GM23338 (cell line): ENCODE data around the gene ROBO1. TPM values are rescaled to one million over a fixed set of nuclear protein-coding genes. Genes with fewer than 3 reads are reported as not detected.

Source experiments
- ATAC-seq: fragments of 200-7000 bp; cut with Tn5 transposase; 3 replicates; pipeline ENCODE4 v1.9.1; 2020
- DNase-seq: peaks from one replicate; pipeline ENCODE4 v3.0.0-alpha.2; 2015; ENCODE audit warnings: low spot score
- H2AFZ ChIP-seq: fragments of 200-600 bp; sonication (generic); 2 replicates; pipeline ENCODE4 v1.8.0; 2016; ENCODE audit warnings: antibody characterized with exemption, mild to moderate bottlenecking, moderate library complexity
- H3F3A ChIP-seq: fragments of 200-600 bp; sonication (generic); replicated peaks from 2 replicates; pipeline ENCODE4 v1.8.0; 2017; ENCODE audit warnings: antibody characterized with exemption, mixed run types, low read depth
- H3K27ac ChIP-seq: fragments of 200-600 bp; sonication (generic); 2 replicates; pipeline ENCODE4 v1.6.1; 2016; ENCODE audit warnings: low read depth
- H3K27me3 ChIP-seq: fragments of 200-600 bp; sonication (generic); 2 replicates; pipeline ENCODE4 v1.8.0; 2016; ENCODE audit warnings: mild to moderate bottlenecking, mixed run types, moderate library complexity; ENCODE audit not compliant: insufficient read depth
- H3K36me3 ChIP-seq: fragments of 200-600 bp; sonication (generic); 2 replicates; pipeline ENCODE4 v1.8.0; 2016; ENCODE audit warnings: mild to moderate bottlenecking; ENCODE audit not compliant: insufficient read depth
- H3K4me1 ChIP-seq: fragments of 200-600 bp; sonication (generic); 2 replicates; pipeline ENCODE4 v1.8.0; 2016; ENCODE audit warnings: mild to moderate bottlenecking, moderate library complexity; ENCODE audit not compliant: insufficient read depth
- H3K4me2 ChIP-seq: fragments of 200-600 bp; sonication (generic); 2 replicates; pipeline ENCODE4 v1.7.1; 2017; ENCODE audit warnings: mixed run types
- H3K4me3 ChIP-seq: fragments of 200-600 bp; sonication (generic); 2 replicates; pipeline ENCODE4 v1.6.1; 2016; ENCODE audit warnings: mixed run types
- H3K79me2 ChIP-seq: fragments of 200-600 bp; sonication (generic); replicated peaks from 2 replicates; pipeline ENCODE4 v1.8.0; 2017; ENCODE audit warnings: mild to moderate bottlenecking; ENCODE audit not compliant: insufficient read depth
- H3K9me2 ChIP-seq: fragments of 200-600 bp; sonication (generic); 2 replicates; pipeline ENCODE4 v1.8.0; 2017; ENCODE audit not compliant: insufficient read depth
- H4K20me1 ChIP-seq: fragments of 200-600 bp; sonication (generic); replicated peaks from 2 replicates; pipeline ENCODE4 v1.8.0; 2017; ENCODE audit warnings: mild to moderate bottlenecking; ENCODE audit not compliant: insufficient read depth
- H3K27ac Mint-ChIP-seq: 2 replicates; pipeline ENCODE4 v1.8.0; 2020; ENCODE audit warnings: inconsistent platforms, mild to moderate bottlenecking, moderate library complexity, mixed read lengths
- H3K27me3 Mint-ChIP-seq: 3 replicates; pipeline ENCODE4 v1.8.0; 2022; ENCODE audit warnings: low read depth, mild to moderate bottlenecking, moderate library complexity, mixed read lengths, inconsistent platforms; ENCODE audit not compliant: insufficient read depth, poor library complexity
- H3K36me3 Mint-ChIP-seq: 3 replicates; pipeline ENCODE4 v1.8.0; 2021; ENCODE audit warnings: low read depth, mild to moderate bottlenecking, inconsistent platforms, moderate library complexity, mixed read lengths
- H3K4me1 Mint-ChIP-seq: 3 replicates; pipeline ENCODE4 v1.8.0; 2020; ENCODE audit warnings: mild to moderate bottlenecking, inconsistent platforms, mixed read lengths
- H3K4me3 Mint-ChIP-seq: 3 replicates; pipeline ENCODE4 v1.8.0; 2021; ENCODE audit warnings: moderate library complexity, mild to moderate bottlenecking, inconsistent platforms, mixed read lengths
- H3K9me3 Mint-ChIP-seq: 3 replicates; pipeline ENCODE4 v1.8.0; 2020; ENCODE audit warnings: moderate library complexity, mild to moderate bottlenecking, inconsistent platforms, mixed read lengths
- CREB1 ChIP-seq: fragments of 250-450 bp; sonication (Bioruptor Pico); IDR thresholded peaks from 2 replicates; pipeline ENCODE4 v1.5.0; 2020; ENCODE audit warnings: low read depth, mild to moderate bottlenecking, moderate library complexity
- EZH2 ChIP-seq: fragments of 200-600 bp; sonication (generic); IDR thresholded peaks from one replicate; pipeline ENCODE4 v1.8.0; 2017; ENCODE audit warnings: antibody characterized with exemption, mild to moderate bottlenecking, low read depth; ENCODE audit not compliant: unreplicated experiment
- EZH2phosphoT487 ChIP-seq: fragments of 200-600 bp; sonication (generic); IDR thresholded peaks from one replicate; pipeline ENCODE4 v1.8.1; 2018; ENCODE audit warnings: antibody characterized with exemption; ENCODE audit not compliant: unreplicated experiment
- JUNB ChIP-seq: IDR thresholded peaks from one replicate; pipeline ENCODE4 v1.6.1; 2016; ENCODE audit warnings: antibody characterized with exemption; ENCODE audit not compliant: unreplicated experiment
- POLR2AphosphoS5 ChIP-seq: IDR thresholded peaks from 2 replicates; pipeline ENCODE4 v1.6.1; 2016; ENCODE audit warnings: antibody characterized with exemption, low read depth
- STAT1 ChIP-seq: IDR thresholded peaks from one replicate; pipeline ENCODE4 v1.6.1; 2016; ENCODE audit warnings: antibody characterized with exemption; ENCODE audit not compliant: unreplicated experiment
- ZNF114 ChIP-seq: fragments of 250-450 bp; sonication (Bioruptor Pico); IDR thresholded peaks from 2 replicates; pipeline ENCODE4 v1.5.0; 2020; ENCODE audit warnings: mild to moderate bottlenecking, moderate library complexity
- ZNF462 ChIP-seq: fragments of 250-450 bp; sonication (Bioruptor Pico); IDR thresholded peaks from 2 replicates; pipeline ENCODE4 v1.5.0; 2020; ENCODE audit warnings: mild to moderate bottlenecking, moderate library complexity
- polyA plus RNA-seq: library from polyadenylated mRNA; unstranded; fragments of >200 nt; fragmentation: Nextera tagmentation; extraction: Ambion mirVana; gene quantifications from 2 replicates; pipeline ENCODE4 v1.2.1, GENCODE V29; 2016
- total RNA-seq: library from RNA; depleted of rRNA; stranded (reverse); fragments of >200 nt; shearing (Covaris generic); gene quantifications from 2 replicates; pipeline ENCODE4 v1.2.3, GENCODE V29; 2014

ROBO1 gene
- total and polyA plus RNA-seq, 2 experiments from 2014 or later, result 19.2 to 78.3 TPM

GRCh38 chr3:78761126-78761525 is 1006.7 kb downstream of the ROBO1 start:
- no peak for DNase-seq
- H4K20me1 ChIP-seq, result no peaks in the 10 kb centered on the region
- no peaks in the 10 kb centered on the region for H3K27me3 Mint-ChIP-seq
- H3F3A ChIP-seq, result no peaks in the 10 kb centered on the region
- ATAC-seq, result no peak
- H3K36me3 Mint-ChIP-seq, result no peaks in the 10 kb centered on the region
- peaks cover 4% of the 10 kb centered on the region; the same call in 1 of the 2 replicates for H3K9me2 ChIP-seq
- H3K9me3 Mint-ChIP-seq, result no peaks in the 10 kb centered on the region
- H3K27ac ChIP-seq, result no peak overlapping the region
- H3K4me1 Mint-ChIP-seq, result peaks cover 6% of the 10 kb centered on the region
- no peak overlapping the region for H2AFZ ChIP-seq
- H3K4me2 ChIP-seq, result no peak overlapping the region
- no peak overlapping the region for H3K4me3 Mint-ChIP-seq
- H3K27me3 ChIP-seq, result no peaks in the 10 kb centered on the region
- no peaks in the 10 kb centered on the region for H3K36me3 ChIP-seq
- no peak for TF ChIP-seq EZH2phosphoT487
- no peak for TF ChIP-seq ZNF114
- TF ChIP-seq EZH2, result no peak
- TF ChIP-seq ZNF462, result no peak
- no peak for TF ChIP-seq POLR2AphosphoS5
- no peak for TF ChIP-seq CREB1 (CRISPR knock-in tag)
- no peak for TF ChIP-seq STAT1
- no peak for TF ChIP-seq JUNB
- H3K27ac Mint-ChIP-seq, result no peak overlapping the region
- H3K79me2 ChIP-seq, result no peaks in the 10 kb centered on the region
- H3K4me3 ChIP-seq, result no peak overlapping the region
- H3K4me1 ChIP-seq, result no peaks in the 10 kb centered on the region
